Progenitor cell of endocrine pancreas (in vitro differentiated cells): ENCODE data around the gene ITPR2. TPM values are rescaled to one million over a fixed set of nuclear protein-coding genes. Genes with fewer than 3 reads are reported as not detected.

ENCODE experiments used
- DNase-seq: peaks from one replicate; pipeline ENCODE4 v3.0.0; 2021; ENCODE audit warnings: low spot score; ENCODE audit not compliant: unreplicated experiment
- H3K27ac Mint-ChIP-seq: 2 replicates; pipeline ENCODE4 v1.8.0; 2021; ENCODE audit warnings: mild to moderate bottlenecking, moderate library complexity, mixed read lengths
- H3K27me3 Mint-ChIP-seq: 2 replicates; pipeline ENCODE4 v1.8.0; 2021; ENCODE audit warnings: mixed read lengths
- H3K36me3 Mint-ChIP-seq: 2 replicates; pipeline ENCODE4 v1.8.0; 2022; ENCODE audit warnings: mixed read lengths; ENCODE audit not compliant: insufficient read depth
- H3K4me1 Mint-ChIP-seq: 2 replicates; pipeline ENCODE4 v1.8.0; 2021; ENCODE audit warnings: low read depth, mixed read lengths
- H3K4me3 Mint-ChIP-seq: 2 replicates; pipeline ENCODE4 v1.8.0; 2021; ENCODE audit warnings: low read depth, mild to moderate bottlenecking, moderate library complexity, mixed read lengths
- H3K9me3 Mint-ChIP-seq: 2 replicates; pipeline ENCODE4 v1.8.0; 2021; ENCODE audit warnings: low read depth, mixed read lengths
- CTCF ChIP-seq: fragments of 200-600 bp; sonication (generic); IDR thresholded peaks from one replicate; pipeline ENCODE4 v1.5.0; 2021; ENCODE audit warnings: antibody characterized with exemption, mild to moderate bottlenecking; ENCODE audit not compliant: unreplicated experiment
- total RNA-seq: library from RNA; stranded (reverse); gene quantifications from 2 replicates; pipeline ENCODE4 v1.2.1, GENCODE V29; 2021

Gene ITPR2
- total RNA-seq, 1 donor from 2014 or later: 72.4 TPM

GRCh38 chr12:26566186-26566585 is 266.8 kb downstream of the ITPR2 start:
- Mint-ChIP-seq H3K4me3 (no peak overlapping the region), H3K36me3 (no peaks in the 10 kb centered on the region), H3K4me1 (no peaks in the 10 kb centered on the region)

GRCh38 chr12:26564391-26564790 is 268.6 kb downstream of the ITPR2 start:
- H3K27ac Mint-ChIP-seq: no peak overlapping the region
- no peaks in the 10 kb centered on the region for H3K4me1 Mint-ChIP-seq
- no peak for TF ChIP-seq CTCF
- no peak for DNase-seq
- H3K27me3 Mint-ChIP-seq: no peaks in the 10 kb centered on the region
- no peaks in the 10 kb centered on the region for H3K36me3 Mint-ChIP-seq
- H3K9me3 Mint-ChIP-seq: no peaks in the 10 kb centered on the region
- no peak overlapping the region for H3K4me3 Mint-ChIP-seq

More at GRCh38 chr12:26566186-26566585, 266.8 kb downstream of the ITPR2 start:
- H3K27me3 Mint-ChIP-seq: no peaks in the 10 kb centered on the region
- no peak overlapping the region for H3K27ac Mint-ChIP-seq
- DNase-seq: no peak
- no peak for TF ChIP-seq CTCF
- no peaks in the 10 kb centered on the region for H3K9me3 Mint-ChIP-seq

- Mint-ChIP-seq H3K4me3 (no peak overlapping the region), H3K27ac (no peak overlapping the region)
Observed at GRCh38 chr12:26563552-26563951, 269.4 kb downstream of the ITPR2 start.

GRCh38 chr12:26557326-26557725 is 275.7 kb downstream of the ITPR2 start:
- peaks cover 7% of the 10 kb centered on the region for H3K36me3 Mint-ChIP-seq
- no peak overlapping the region for H3K27ac Mint-ChIP-seq
- DNase-seq: no peak
- no peak overlapping the region for H3K4me3 Mint-ChIP-seq
- no peak for TF ChIP-seq CTCF
- no peaks in the 10 kb centered on the region for H3K4me1 Mint-ChIP-seq
- no peaks in the 10 kb centered on the region for H3K9me3 Mint-ChIP-seq
- no peaks in the 10 kb centered on the region for H3K27me3 Mint-ChIP-seq

More at GRCh38 chr12:26563552-26563951, 269.4 kb downstream of the ITPR2 start:
- no peaks in the 10 kb centered on the region for H3K36me3 Mint-ChIP-seq
- no peak for DNase-seq
- TF ChIP-seq CTCF: no peak
- no peaks in the 10 kb centered on the region for H3K9me3 Mint-ChIP-seq
- H3K4me1 Mint-ChIP-seq: no peaks in the 10 kb centered on the region
- H3K27me3 Mint-ChIP-seq: no peaks in the 10 kb centered on the region

GRCh38 chr12:26556916-26557315 is 276.1 kb downstream of the ITPR2 start:
- no peak overlapping the region for H3K4me3 Mint-ChIP-seq
- H3K9me3 Mint-ChIP-seq: no peaks in the 10 kb centered on the region
- TF ChIP-seq CTCF: no peak
- no peaks in the 10 kb centered on the region for H3K4me1 Mint-ChIP-seq
- H3K36me3 Mint-ChIP-seq: peaks cover 7% of the 10 kb centered on the region
- H3K27ac Mint-ChIP-seq: no peak overlapping the region
- no peak for DNase-seq
- H3K27me3 Mint-ChIP-seq: no peaks in the 10 kb centered on the region
